Activated CD8-positive, alpha-beta memory T cell treated with anti-CD3 and anti-CD28 coated beads, Interleukin-2, amount 50 U/mL, for 24 hours (primary cell): ENCODE measurements around the gene EYS.

Source experiments
- DNase-seq: peaks from one replicate; pipeline ENCODE4 v3.0.0-alpha.2; 2020; ENCODE audit errors: extremely low read depth

Gene EYS

GRCh38 chr6:63734923-63735322 is 1972.1 kb downstream of the EYS start:
- no peak for DNase-seq

- DNase-seq = no peak
These were observed 1974.7 kb downstream of the EYS start for GRCh38 chr6:63732336-63732735.

GRCh38 chr6:63731930-63732329 is 1975.1 kb downstream of the EYS start:
- DNase-seq = no peak

- no peak for DNase-seq
These were observed 1976.7 kb downstream of the EYS start for GRCh38 chr6:63730311-63730710.

GRCh38 chr6:63724721-63725120 is 1982.3 kb downstream of the EYS start:
- no peak for DNase-seq

GRCh38 chr6:63721181-63721580 is 1985.8 kb downstream of the EYS start:
- DNase-seq = no peak

GRCh38 chr6:63716169-63716568 is 1990.9 kb downstream of the EYS start:
- no peak for DNase-seq

- no peak for DNase-seq
These were observed 1992.9 kb downstream of the EYS start for GRCh38 chr6:63714091-63714490.

- no peak for DNase-seq
These were observed 1993.7 kb downstream of the EYS start for GRCh38 chr6:63713332-63713731.

- DNase-seq = no peak
These were observed 1997.9 kb downstream of the EYS start for GRCh38 chr6:63709148-63709547.

- no peak for DNase-seq
These were observed 1998.4 kb downstream of the EYS start for GRCh38 chr6:63708631-63709030.

GRCh38 chr6:63706630-63707029 is 2000.4 kb downstream of the EYS start:
- DNase-seq = no peak

GRCh38 chr6:63705707-63706106 is 2001.3 kb downstream of the EYS start:
- no peak for DNase-seq

GRCh38 chr6:63690221-63690620 is 2016.8 kb downstream of the EYS start:
- no peak for DNase-seq

GRCh38 chr6:63689421-63689820 is 2017.6 kb downstream of the EYS start:
- DNase-seq = no peak

- DNase-seq = no peak
These were observed 2021.3 kb downstream of the EYS start for GRCh38 chr6:63685446-63686379.

GRCh38 chr6:63683071-63683603 is 2023.9 kb downstream of the EYS start:
- DNase-seq = no peak

- no peak for DNase-seq
These were observed 2029.7 kb downstream of the EYS start for GRCh38 chr6:63677282-63677681.

GRCh38 chr6:63676412-63677114 is 2030.5 kb downstream of the EYS start:
- no peak for DNase-seq

GRCh38 chr6:63675138-63675537 is 2031.9 kb downstream of the EYS start:
- DNase-seq = no peak

- DNase-seq = no peak
These were observed 2032.4 kb downstream of the EYS start for GRCh38 chr6:63674635-63675034.

- no peak for DNase-seq
These were observed 2033.3 kb downstream of the EYS start for GRCh38 chr6:63673692-63674091.
